GM10266 (cell line): ENCODE data around the gene AK1.

ENCODE experiments used
- DNase-seq: peaks from one replicate; pipeline ENCODE4 v3.0.0; 2012; ENCODE audit errors: extremely low spot score
- CTCF ChIP-seq: IDR thresholded peaks from 2 replicates; pipeline ENCODE4 v1.5.1; 2012; ENCODE audit warnings: mild to moderate bottlenecking, low read depth; ENCODE audit not compliant: control insufficient read depth, insufficient read depth; ENCODE audit errors: missing control alignments

AK1 gene

GRCh38 chr9:127899128-127899943, 21.9 kb upstream of the AK1 start, which contains the start of gene ST6GALNAC6:
TSS of gene ST6GALNAC6 (minus strand) at chr9:127899603. CDS start at chr9:127897981, 1,622 bp downstream.
- TF ChIP-seq CTCF = no peak
- DNase-seq = peak; percentile 97

GRCh38 chr9:127898433-127899127, 21.1 kb upstream of the AK1 start:
- peak; percentile 51 for DNase-seq
- no peak for TF ChIP-seq CTCF

GRCh38 chr9:127897193-127897692, 19.8 kb upstream of the AK1 start:
- no peak for TF ChIP-seq CTCF
- peak; percentile 79 for DNase-seq

- no peak for DNase-seq
- no peak for TF ChIP-seq CTCF
These were observed 19.1 kb upstream of the AK1 start for GRCh38 chr9:127896395-127897192.

GRCh38 chr9:127895811-127896210, 18.3 kb upstream of the AK1 start:
- no peak for TF ChIP-seq CTCF
- DNase-seq = no peak

GRCh38 chr9:127893392-127893791, 15.9 kb upstream of the AK1 start:
- no peak for DNase-seq
- TF ChIP-seq CTCF = no peak
